HG02610 (cell line): Measurements from ENCODE around the gene TRAPPC2.
"Not testable (repeated sequence)": the region's sequence is repeated elsewhere in the genome, so short reads cannot be mapped to it uniquely, and the experiment has no call there.

ENCODE experiments used
- ATAC-seq: cut with Tn5 transposase; IDR thresholded peaks from one replicate; pipeline ENCODE4 v1.9.1; 2021; ENCODE audit warnings: mild to moderate bottlenecking, moderate library complexity; ENCODE audit not compliant: unreplicated experiment

Gene TRAPPC2

DNA sequence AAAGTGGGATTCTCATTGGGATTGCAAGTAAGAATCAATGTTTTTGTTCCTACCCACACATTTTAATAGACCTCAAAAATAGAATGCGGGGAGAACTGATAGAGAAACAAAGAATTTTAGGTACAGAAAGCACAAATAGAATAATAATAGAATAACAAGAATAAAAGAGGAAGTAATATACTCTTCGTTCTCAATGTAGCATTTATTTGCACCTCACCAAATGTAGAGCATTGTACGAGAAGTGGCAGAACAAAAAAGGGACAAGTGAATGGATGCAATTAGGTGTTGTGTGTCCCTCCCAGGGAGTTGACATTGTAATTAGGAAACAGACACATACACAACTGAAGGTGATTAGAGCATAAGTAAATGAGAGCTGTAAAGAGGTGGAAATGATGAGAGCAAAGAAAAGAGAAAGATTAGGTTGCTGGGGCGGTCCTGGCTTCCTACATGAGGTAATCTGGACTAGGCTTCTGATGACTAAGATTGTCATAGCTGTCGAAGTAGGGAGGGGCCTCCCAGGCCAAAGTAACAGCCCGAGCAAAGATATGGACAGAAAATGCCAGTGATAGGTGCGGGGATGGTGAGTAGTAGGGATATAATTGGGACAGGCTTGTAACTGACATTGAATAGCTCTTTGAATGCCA lies 35.1 kb downstream of the TRAPPC2 start:
- peak; percentile 64 for ATAC-seq

- no peak for ATAC-seq
Observed at GRCh38 chrX:13698432-13698831, 36.0 kb downstream of the TRAPPC2 start.

DNA sequence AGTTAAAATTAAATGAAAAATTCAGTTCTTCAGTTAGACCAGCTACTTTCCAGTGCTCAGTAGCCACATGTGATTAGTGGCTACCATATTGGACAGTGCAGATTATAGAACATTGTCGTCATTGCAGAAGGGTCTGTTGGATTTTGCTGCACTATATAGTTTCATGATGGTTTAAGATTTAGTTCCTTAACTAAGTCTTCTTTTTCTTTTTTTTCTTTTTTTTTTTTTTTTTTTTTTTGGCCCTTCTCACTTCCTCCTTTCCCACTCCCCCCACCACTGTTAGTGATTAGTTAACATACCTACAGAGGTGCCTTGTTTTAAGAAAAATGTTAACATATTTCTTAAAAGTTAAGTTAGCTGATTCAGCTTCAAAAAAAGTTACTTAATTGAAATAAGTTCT lies 36.4 kb downstream of the TRAPPC2 start:
- ATAC-seq: peak; percentile 4

- peak; percentile 67 for ATAC-seq
Observed at GRCh38 chrX:13697455-13697854, 37.0 kb downstream of the TRAPPC2 start.

- no peak for ATAC-seq
Observed at GRCh38 chrX:13695601-13696115, 38.8 kb downstream of the TRAPPC2 start.

GRCh38 chrX:13694983-13695382 lies 39.4 kb downstream of the TRAPPC2 start:
- no peak for ATAC-seq

DNA sequence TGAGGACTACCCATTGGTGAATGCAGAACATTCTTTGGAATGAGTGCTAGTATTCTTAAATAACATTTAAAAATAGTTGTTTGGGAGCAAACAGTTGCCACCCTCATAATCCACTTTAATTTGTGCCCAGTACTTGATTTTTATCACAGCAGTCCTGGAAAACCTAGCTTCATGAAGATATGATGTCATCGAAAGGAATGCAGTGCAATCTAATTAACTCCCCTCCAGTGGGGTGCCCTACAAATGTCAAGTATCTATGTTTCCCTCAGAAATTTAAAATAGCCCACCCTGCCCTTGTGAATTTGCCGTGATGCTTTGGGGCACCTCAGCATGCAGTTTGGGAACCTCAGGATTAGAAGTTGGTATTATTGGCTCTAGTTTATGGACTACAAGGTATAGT lies 40.1 kb downstream of the TRAPPC2 start:
- ATAC-seq: no peak

- no peak for ATAC-seq
Observed at GRCh38 chrX:13693341-13693961, 41.0 kb downstream of the TRAPPC2 start.

DNA sequence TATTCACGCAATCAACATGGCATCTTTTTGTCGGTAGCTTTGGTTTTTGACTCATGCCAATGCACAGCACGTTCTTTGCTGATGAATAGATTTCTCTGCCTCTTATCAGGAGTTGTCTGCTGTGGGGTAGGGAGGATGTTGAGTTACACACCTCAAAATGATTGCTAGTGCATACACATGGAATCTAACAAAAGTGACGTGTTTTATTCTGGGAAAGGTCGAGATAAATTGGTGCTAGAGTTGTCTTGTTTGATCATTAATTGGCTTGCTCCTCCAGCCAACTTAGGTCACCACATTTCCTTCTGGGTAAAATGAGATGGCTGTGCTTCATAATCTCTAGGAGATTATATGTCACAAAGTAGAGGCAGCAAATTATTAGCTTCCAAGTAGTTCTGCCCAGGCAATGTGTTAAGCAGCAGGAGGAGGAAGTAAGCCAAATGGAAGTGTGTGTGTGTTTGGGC lies 41.6 kb downstream of the TRAPPC2 start:
- no peak for ATAC-seq

DNA sequence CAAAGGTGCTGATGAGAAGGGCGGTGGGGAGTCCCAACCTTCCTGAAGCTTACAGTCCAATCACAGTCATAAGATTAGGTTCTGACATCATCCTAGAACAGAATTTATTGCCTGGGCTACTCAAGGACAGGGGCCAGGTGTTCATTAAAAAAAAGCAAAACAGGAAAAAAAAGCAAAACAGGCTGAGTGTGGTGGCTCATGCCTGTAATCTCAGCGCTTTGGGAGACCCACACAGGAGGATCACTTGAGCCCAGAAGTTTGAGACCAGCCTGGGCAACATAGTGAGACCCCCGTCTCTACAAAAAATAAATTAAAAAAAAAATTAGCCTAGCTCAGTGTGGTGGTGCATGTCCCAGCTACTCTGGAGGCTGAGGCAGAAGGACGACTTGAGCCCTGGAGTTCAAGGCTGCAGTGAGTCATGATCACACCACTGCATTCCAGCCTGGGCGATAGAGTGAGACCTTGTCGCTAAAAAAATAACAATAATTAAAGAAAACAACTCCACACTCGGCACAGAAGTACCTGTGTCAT lies 42.5 kb downstream of the TRAPPC2 start:
- no peak for ATAC-seq

GRCh38 chrX:13690836-13691235 lies 43.6 kb downstream of the TRAPPC2 start:
- ATAC-seq: no peak

DNA sequence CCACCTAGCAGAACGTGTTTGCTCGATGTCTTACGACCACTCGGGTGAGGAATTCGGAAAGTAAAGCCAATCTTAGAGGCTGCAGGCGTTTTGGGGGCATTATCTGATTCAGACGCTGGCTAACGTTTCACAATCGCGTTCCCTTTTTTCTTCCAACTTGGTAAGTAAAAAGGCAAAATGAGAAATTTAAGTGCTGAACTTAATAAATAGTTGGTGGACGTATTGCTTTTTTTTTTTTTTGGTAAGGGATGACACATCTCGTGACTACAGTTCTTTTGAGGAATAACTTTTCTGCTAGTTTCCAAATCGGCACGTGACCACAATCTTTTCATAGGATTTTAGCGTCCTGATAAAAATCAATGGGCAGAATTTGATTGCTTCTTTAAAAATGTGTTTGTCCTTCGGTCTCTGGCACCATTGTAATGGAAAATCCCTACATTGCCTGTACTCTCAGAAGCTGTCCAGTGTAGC lies 44.6 kb downstream of the TRAPPC2 start:
- ATAC-seq: no peak

DNA sequence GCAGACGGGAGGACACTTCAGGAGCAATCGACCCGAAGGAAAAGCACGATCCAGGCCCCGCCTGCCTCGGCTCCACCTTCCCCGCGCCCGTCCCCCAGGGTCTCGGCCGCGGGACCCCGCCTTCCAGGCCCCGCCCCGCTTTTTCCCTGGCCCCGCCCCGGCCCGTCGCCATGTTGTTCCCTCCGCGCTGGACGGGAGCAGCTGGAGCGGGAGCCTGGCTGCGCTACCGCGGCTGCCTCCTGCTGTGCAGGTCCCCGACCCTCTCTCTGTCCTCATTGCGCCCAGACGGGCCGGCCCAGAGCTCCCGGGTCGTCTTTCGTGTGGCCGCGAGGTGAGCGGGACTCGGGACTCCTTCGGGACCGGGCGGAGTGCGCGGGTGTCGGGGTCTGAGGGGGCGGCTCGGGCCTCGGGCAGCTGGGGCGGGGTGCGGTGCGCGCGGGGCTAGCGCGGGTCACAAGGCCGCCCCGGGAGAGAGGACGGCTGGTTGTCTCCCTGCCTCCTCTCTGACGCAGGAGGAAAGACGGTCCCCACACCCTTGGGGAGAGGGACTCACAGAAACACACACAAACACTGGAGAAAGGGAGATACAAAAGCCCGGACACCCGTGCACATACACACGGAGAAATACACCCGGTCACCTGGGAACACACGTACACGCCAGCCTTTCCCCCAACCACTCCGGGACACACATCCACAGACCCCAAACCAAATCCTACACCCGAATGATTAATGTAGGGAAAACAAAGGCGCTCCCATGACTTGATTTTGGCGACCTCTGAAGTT lies 45.3 kb downstream of the TRAPPC2 start, which contains the start of gene RAB9A:
TSS of gene RAB9A (plus strand) at position 171 of the 783 bp plus-strand sequence. CDS start 19,619 bp downstream, outside the sequence.
- ATAC-seq: peak; percentile 78

GRCh38 chrX:13688384-13688957 lies 45.9 kb downstream of the TRAPPC2 start:
- ATAC-seq: no peak

DNA sequence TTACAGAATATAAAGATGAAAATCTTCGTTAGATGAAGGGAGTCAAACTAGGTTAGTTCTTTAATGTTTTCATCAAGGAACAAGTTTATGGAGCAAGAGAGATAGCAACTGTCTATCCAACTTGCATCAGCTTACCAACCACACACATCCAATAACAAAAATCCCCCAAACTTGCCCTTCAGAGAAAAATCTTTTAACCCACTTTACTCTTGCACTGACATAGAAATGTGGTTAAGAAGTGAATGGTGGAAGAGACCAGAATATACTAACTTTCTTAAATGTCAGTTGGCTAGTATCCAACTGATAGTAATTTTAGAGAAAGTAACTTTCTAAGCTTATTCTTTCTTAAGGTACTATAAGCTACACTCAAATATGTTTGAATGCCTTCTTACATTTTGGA lies 47.2 kb downstream of the TRAPPC2 start:
- ATAC-seq: no peak

GRCh38 chrX:13685126-13685763 lies 49.2 kb downstream of the TRAPPC2 start:
- no peak for ATAC-seq

- ATAC-seq: no peak
Observed at GRCh38 chrX:13684361-13684760, 50.1 kb downstream of the TRAPPC2 start.

DNA sequence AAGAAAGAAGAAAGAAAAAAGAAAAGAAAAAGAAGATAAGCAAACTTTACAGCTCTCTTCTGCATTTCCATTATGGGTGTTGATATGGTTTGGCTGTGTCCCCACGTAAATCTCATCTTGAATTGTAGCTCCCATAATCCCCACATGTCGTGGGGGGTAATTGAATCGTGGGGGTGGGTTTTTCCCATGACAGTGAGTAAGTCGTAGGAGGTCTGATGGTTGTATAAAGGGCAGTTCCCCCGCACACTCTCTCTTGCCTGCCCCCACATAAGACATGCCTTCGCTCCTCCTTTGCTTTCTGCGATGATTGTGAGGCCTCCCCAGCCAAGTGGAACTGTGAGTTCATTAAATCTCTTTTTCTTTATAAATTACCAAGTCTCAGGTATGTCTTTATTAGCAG lies 52.8 kb downstream of the TRAPPC2 start:
- ATAC-seq: no peak

DNA sequence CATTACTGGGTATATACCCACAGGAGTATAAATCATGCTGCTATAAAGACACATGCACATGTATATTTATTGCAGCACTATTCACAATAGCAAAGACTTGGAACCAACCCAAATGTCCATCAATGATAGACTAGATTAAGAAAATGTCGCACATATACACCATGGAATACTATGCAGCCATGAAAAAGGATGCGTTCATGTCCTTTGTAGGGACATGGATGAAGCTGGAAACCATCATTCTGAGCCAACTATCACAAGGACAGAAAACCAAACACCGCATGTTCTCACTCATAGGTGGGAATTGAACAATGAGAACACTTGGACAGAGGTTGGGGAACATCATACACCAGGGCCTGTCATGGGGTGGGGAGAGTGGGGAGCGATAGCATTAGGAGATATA lies 54.7 kb downstream of the TRAPPC2 start:
- ATAC-seq: not testable (repeated sequence)

DNA sequence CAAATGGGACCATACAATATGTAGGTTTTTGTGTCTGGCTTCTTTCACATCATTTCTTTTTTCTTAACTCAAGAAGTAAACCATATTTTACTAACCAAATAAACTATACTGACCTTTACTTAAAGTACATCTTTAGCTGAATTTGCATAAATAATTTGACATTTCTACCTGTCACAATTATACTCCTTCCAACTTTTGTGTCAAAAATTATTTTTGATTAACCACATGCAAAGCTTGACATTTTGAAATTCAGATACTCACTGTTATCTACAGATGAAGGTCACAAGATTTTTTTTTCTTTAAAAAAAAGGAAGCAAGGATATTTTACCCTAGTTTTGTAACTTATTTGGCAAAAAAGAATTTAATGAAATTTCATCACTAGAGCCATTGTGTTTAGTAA lies 57.5 kb downstream of the TRAPPC2 start:
- no peak for ATAC-seq
